Kasumi-1 (cell line): ENCODE measurements around the gene ZNF723.
A peak's percentile ranks its signal among the peaks of the same experiment; 100 is the strongest.
"Not testable (repeated sequence)": the region's sequence is repeated elsewhere in the genome, so short reads cannot be mapped to it uniquely, and the experiment has no call there.

Source experiments
- DNase-seq, 2 experiments: peaks; one replicate each; lab custom pipeline; 2025; lab: John Stamatoyannopoulos, UW

The ZNF723 gene

GRCh38 chr19:22832031-22832762, at the start of gene ZNF723:
Gene ZNF723, plus strand, starts transcription at chr19:22832291. Its CDS starts 89 bp downstream, at chr19:22832380.
- no peak for DNase-seq

DNA sequence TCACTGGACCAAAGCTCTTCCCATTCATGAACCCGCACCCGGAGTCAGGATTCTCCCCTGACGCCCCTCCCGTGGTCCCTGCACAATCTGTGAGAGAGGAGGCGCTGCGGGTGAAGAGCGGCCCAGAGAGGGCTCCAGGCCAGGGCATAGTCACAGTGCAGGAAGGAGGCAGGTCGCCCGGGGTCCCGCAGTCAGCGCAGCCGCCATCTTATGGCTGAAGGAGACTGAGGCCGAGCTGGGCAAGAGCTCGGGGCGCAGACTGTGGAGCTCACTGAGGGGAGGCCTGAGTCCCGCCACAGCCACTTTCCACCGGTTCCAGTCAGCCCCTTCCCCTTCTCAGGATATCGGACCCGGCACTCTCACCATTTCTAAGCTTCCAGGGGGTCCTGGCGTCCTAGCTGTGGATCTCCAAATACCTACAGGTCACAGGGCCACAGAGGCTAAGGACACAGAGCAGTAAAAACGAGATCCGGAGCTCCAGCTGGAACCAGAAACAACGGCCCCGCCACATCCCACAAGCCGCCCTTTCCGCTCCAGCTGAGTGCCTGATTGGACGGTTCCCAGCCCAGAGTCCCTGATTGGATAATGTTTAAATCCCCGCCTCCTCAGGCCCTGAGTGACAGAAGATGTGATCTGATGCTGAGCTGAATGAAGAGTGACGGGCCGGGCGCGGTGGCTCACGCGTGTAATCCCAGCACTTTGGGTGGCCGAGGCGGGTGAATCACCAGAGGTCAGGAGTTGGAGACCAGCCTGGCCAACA, 48.3 kb upstream of the ZNF723 start, which contains the start of gene ZNF99:
TSS of gene ZNF99 (minus strand) at position 501 of the 760 bp plus-strand sequence. CDS start at position 366, 135 bp downstream.
- no peak for DNase-seq

GRCh38 chr19:22792863-22793262, 39.2 kb upstream of the ZNF723 start:
- not testable (repeated sequence) for DNase-seq

- no peak for DNase-seq
Measured at GRCh38 chr19:22797040-22797439, 35.1 kb upstream of the ZNF723 start.

DNA sequence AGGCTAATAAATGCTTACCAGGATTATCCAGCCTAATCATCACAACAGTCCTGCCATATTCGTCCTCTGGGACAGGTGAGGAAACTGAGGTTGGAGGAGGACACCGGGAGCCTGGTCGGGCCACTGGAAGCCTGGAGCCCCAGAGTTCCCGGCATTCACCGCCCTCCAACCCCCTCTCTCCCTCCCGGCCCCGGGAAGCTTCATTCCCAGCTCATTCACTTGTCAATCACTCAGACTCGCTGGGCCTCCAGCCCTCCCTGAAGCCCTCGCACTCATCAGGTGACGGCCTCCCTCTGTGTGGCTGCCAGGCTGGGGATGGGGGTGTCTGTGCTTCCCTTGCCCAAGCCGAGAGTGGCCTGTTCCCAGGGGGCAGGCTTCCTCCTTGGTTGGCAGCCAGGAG, 25.7 kb upstream of the ZNF723 start:
- no peak for DNase-seq

DNA sequence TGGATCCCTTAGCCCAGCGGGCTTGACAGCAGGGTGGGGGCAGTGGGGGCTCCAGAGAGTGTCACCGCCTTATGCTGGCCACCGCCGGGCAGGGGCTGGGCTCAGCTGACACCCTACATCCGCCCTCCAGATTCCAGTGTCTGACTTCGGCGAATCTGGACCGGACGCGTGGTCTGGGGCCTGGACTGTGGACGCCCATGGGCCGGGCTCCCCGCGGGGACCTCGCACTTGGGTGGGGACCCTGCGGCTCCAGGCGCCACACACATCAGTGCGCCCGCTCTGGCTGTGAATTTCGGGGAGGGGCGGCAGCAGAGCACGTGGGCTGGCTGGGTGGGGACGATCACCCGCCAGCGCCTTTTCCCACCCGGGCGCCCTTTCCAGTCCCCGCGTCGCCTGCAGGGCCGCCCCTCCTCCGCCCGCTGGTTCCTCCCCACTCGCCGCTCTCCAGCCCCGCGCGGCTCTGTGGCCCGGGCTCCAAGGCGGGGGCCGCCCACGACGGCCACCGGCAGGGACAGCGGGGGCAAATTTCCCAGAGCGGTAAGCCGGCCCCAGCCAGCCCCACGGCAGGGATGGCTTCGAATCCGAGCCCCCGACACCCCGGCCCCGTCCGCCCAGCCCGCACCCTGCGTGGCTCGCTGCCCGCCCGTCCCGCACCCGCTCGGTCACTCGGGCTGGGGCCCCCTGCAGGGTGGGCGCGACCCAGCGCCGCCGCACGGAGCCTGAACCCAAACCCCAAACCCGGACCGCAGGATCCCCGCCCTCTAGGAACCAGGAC, 24.8 kb upstream of the ZNF723 start:
- DNase-seq: no peak

DNA sequence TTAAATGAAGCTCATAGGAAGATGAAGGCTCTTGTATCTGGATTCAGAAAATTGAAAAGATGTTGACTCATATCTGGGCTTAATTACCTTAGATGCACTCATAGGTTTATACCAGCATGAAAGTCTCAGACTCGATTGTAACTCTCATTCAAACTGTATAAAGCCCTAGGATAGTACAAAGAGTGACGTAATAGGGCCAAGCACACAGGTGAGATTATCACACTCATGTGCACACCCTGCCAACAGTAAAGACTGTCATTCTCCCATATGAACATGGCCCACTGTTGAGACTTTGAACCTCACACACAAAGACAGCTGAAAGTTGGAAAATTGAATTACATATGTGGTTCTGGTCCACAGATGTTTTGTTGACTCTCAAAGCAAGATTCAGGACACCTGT, 18.0 kb upstream of the ZNF723 start:
- no peak for DNase-seq

DNA sequence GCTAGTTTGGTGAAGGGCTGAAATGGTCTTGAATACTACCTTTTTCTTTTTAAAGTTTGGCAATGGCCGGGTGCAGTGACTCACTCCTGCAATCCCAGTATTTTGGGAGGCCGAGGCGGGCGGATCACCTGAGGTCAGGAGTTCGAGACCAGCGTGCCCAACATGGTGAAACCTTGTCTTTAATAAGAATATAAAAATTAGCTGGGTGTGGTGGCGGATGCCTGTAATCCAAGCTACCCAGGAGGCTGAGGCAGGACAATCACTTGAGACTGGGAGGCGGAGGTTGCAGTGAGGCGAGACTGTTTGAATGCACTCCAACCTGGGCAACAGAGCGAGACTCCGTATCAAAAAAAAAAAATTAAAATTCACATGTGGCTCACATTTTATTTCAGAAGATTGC, 880 bp upstream of the ZNF723 start:
- no peak for DNase-seq

- DNase-seq: not testable (repeated sequence)
Measured at GRCh38 chr19:22857713-22858320, 25.7 kb downstream of the ZNF723 start.

DNA sequence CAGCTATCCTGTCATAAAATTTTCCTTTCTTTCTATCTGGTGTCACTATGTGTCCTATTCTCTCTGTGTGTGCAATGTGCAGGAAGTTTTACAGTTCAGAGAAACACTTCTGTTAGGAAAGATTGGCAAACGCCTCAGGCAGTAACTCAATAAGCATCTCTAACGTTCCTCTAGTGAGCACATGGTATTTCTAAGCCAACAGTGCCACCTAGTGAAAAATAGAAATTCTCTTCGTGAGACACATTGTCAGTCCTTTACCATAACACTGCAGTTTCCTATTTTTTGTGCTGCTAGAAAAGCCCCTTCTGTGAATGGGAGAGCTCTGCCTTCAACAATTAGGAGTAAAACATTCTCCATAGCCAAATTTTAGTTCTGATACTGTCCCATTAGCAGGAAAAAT, 50.7 kb downstream of the ZNF723 start:
- peak; percentile 79 to 82 for DNase-seq

DNA sequence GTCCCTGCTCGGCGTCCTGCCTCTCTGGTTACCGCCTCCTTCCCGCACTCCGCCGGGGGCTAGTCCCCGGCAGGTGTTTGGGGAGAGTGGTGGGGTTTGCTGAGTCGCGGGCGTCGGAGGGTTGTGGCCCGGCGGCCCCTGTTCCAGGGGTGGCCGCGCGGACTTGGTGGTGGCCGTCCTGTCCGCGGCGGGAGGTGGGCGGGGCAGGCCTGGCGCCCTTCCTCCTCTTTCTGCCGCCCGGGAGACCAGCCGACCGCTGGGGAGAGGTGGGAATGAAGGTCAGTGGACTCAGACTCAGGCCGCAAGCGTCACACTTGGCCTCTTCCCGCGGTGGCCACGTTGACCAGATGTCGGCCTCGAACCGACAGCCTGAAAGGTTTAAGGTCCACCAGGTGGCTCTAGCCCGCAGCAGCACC, 61.8 kb downstream of the ZNF723 start:
- DNase-seq: no peak

- no peak for DNase-seq
Measured at GRCh38 chr19:22901431-22902130, 69.5 kb downstream of the ZNF723 start.
